Vagina (tissue), 2 donors: ENCODE measurements around the gene GNA15. TPM values are rescaled to one million over a fixed set of nuclear protein-coding genes. Genes with fewer than 3 reads are reported as not detected.
"Not testable (repeated sequence)": the region's sequence is repeated elsewhere in the genome, so short reads cannot be mapped to it uniquely, and the experiment has no call there.

ENCODE experiments used
- DNase-seq, 2 donors: peaks; one replicate each; pipeline ENCODE4 v3.0.0-alpha.2; 2017; ENCODE audit errors: extremely low spot score in 2 of 2
- H3K27ac ChIP-seq: fragments of 200-600 bp; sonication (generic); one replicate; pipeline ENCODE4 v1.5.1; 2019
- H3K27me3 ChIP-seq: fragments of 200-600 bp; sonication (generic); one replicate; pipeline ENCODE4 v1.5.1; 2019
- H3K36me3 ChIP-seq, 2 donors: fragments of 200-600 bp; sonication (generic); one replicate each; pipeline ENCODE4 v1.5.1; 2017 to 2019
- H3K4me1 ChIP-seq: fragments of 200-600 bp; sonication (generic); one replicate; pipeline ENCODE4 v1.5.1; 2019
- H3K4me3 ChIP-seq, 2 donors: fragments of 200-600 bp; sonication (generic); 1 replicate in 1 of 2; 2 replicates in 1 of 2; pipeline ENCODE4 v1.5.1; 2016 to 2019
- H3K9me3 ChIP-seq: fragments of 200-600 bp; sonication (generic); one replicate; pipeline ENCODE4 v1.5.1; 2019
- CTCF ChIP-seq, 3 experiments: fragments of 450-650 bp in 2 of 3; fragments of 200-600 bp in 1 of 3; sonication (generic) in 1 of 3; IDR thresholded peaks; one replicate each; pipeline ENCODE4 v1.5.1; 2017 to 2019; ENCODE audit warnings: antibody characterized with exemption in 3 of 3, mild to moderate bottlenecking in 2 of 3, moderate library complexity in 2 of 3
- POLR2A ChIP-seq, 2 donors: fragments of 450-650 bp; IDR thresholded peaks; one replicate each; pipeline ENCODE4 v1.6.1; 2017; ENCODE audit warnings: antibody characterized with exemption in 2 of 2, mild to moderate bottlenecking in 2 of 2, moderate library complexity in 2 of 2
- POLR2AphosphoS5 ChIP-seq, 2 donors: sonication (generic); formaldehyde crosslinking; IDR thresholded peaks; one replicate each; pipeline ENCODE4 v1.9.0; 2017; ENCODE audit warnings: antibody characterized with exemption in 2 of 2, mild to moderate bottlenecking in 2 of 2, low read depth in 1 of 2; ENCODE audit not compliant: insufficient read depth in 1 of 2
- intact Hi-C: fragments of 100-400 bp; cut with DNase I; formaldehyde crosslinking; loops from one replicate; pipeline ENCODE4 v1.15.1; 2023
- total RNA-seq: library from RNA; depleted of rRNA; stranded (reverse); fragments of >200 nt; gene quantifications from one replicate; pipeline ENCODE4 v1.2.3, GENCODE V29; 2016

GNA15 gene
- total RNA-seq, 1 donor from 2014 or later = 28.2 TPM

DNA sequence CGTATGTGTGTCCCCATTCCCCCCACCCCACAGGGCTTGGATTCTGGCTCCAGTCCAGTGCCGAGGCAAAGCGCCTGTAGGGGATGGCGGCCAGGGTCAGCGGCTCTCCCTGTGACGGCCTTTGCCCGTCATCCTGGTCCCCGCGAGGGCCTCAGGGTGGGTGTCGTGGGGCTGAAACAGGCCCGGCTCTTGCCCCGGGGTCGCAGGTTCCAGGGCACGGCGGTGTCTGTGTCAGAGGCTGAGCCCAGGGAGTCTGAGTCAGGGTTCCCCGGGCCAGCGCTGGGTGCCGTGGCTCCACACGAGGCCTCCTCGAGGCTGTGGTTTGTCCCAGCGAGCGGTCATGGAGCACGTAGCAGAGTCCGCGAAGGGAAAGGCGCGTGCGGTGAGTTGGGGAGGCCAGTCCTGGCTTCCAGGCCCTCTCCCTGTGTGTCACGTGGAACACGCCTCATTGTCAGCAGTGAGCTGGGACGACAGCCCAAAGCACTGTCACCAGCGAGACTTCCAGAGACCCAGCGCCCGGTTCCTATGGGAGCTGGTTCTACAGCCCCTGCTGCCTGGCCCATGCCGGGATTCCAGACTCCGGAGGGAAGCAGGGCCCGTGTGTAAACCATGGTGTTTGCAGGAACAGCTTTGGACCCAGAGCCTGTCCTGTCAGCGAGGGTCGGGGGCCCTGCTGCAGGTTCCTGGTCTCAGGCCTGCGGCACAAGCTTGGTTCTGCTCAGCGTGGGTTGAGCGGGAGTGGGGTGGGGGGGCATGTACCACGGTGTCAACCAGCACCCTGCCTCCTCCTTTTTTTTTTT lies 63.3 kb downstream of the GNA15 start:
- intact Hi-C loops = no loop called here
- H3K36me3 ChIP-seq = peaks cover 0 to 22% of the 10 kb centered on the region in 2 donors

GRCh38 chr19:3201072-3201700 lies 65.4 kb downstream of the GNA15 start:
- DNase-seq = no peak
- intact Hi-C loops = no loop called here

More for the DNA sequence above, 63.3 kb downstream of the GNA15 start:
- no peaks in the 10 kb centered on the region for H3K9me3 ChIP-seq
- no peak overlapping the region for H3K27ac ChIP-seq
- no peaks in the 10 kb centered on the region for H3K4me1 ChIP-seq
- no peaks in the 10 kb centered on the region for H3K27me3 ChIP-seq
- no peak for DNase-seq
- TF ChIP-seq CTCF (IDR thresholded peaks at IDR 0.05) = no peak
- no peak for TF ChIP-seq POLR2AphosphoS5 (IDR thresholded peaks at IDR 0.05; ENCODE audit: insufficient read depth in 1 of 2, low read depth in 1 of 2)
- H3K4me3 ChIP-seq = no peak overlapping the region

DNA sequence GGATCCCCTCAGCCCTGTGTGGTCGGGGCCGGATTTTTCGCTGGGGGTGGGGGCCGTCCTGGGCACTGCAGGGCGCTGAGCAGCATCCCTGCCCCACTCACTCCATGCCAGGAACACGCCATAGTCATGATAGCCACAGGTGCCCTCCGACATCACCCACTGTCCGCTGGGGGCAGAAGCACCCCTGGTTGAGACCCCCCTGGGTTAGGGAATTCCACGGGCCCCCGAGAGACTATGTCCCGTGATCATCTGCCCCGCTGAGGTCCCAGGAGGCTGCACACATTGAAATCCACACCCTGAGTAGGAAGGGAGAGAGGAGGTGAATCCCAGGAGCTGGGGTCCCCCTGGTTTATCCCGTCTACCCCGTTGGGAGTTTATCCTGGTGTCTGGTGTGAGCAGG lies 66.1 kb downstream of the GNA15 start:
- intact Hi-C loops = no loop called here
- H3K27ac ChIP-seq = no peak overlapping the region
- no peak for TF ChIP-seq CTCF (IDR thresholded peaks at IDR 0.05)
- no peak for DNase-seq
- H3K27me3 ChIP-seq = no peaks in the 10 kb centered on the region
- no peaks in the 10 kb centered on the region for H3K4me1 ChIP-seq
- peaks cover 0 to 41% of the 10 kb centered on the region in 2 donors for H3K36me3 ChIP-seq
- H3K9me3 ChIP-seq = no peaks in the 10 kb centered on the region
- no peak overlapping the region for H3K4me3 ChIP-seq

More at GRCh38 chr19:3201072-3201700, 65.4 kb downstream of the GNA15 start:
- Histone ChIP-seq H3K4me3 (no peak overlapping the region), H3K9me3 (no peaks in the 10 kb centered on the region), H3K27me3 (no peaks in the 10 kb centered on the region), H3K36me3 (peaks cover 0 to 35% of the 10 kb centered on the region in 2 donors), H3K27ac (no peak overlapping the region), H3K4me1 (no peaks in the 10 kb centered on the region)
- TF ChIP-seq CTCF (IDR thresholded peaks at IDR 0.05) = no peak
- no peak for TF ChIP-seq POLR2AphosphoS5 (IDR thresholded peaks at IDR 0.05; ENCODE audit: insufficient read depth in 1 of 2, low read depth in 1 of 2)
- no peak for TF ChIP-seq POLR2A (IDR thresholded peaks at IDR 0.05)

DNA sequence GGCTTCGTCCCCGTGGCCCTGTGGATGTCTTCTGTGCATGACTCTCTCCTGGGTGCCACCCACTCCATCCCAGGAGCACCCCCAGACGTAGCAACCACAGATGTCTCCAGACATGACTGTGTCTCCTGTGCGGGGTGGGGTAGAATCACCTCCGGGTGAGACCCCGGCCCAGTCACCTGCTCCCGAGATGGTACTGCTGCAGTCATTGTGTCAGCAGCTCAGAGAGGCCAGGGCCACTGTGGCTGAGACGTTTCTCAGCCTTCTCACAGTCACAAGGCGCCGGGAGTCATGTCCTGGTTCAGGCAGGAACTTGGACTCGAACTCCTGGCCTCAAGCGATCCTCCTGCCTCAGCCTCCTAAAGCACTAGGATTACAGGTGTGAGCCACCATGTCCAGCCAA lies 66.5 kb downstream of the GNA15 start:
- intact Hi-C loops = no loop called here
- TF ChIP-seq POLR2A (IDR thresholded peaks at IDR 0.05) = no peak
- no peak for TF ChIP-seq CTCF (IDR thresholded peaks at IDR 0.05)
- TF ChIP-seq POLR2AphosphoS5 (IDR thresholded peaks at IDR 0.05; ENCODE audit: insufficient read depth in 1 of 2, low read depth in 1 of 2) = no peak
- peaks cover 0 to 45% of the 10 kb centered on the region in 2 donors for H3K36me3 ChIP-seq
- H3K27ac ChIP-seq = no peak overlapping the region
- H3K4me1 ChIP-seq = no peaks in the 10 kb centered on the region
- no peak for DNase-seq
- no peaks in the 10 kb centered on the region for H3K27me3 ChIP-seq
- H3K4me3 ChIP-seq = no peak overlapping the region
- no peaks in the 10 kb centered on the region for H3K9me3 ChIP-seq

GRCh38 chr19:3202895-3203294 lies 67.1 kb downstream of the GNA15 start:
- H3K27ac ChIP-seq, intact Hi-C loops, H3K9me3 ChIP-seq, DNase-seq, H3K4me3 ChIP-seq, H3K27me3 ChIP-seq, H3K4me1 ChIP-seq: not testable (repeated sequence)
- H3K36me3 ChIP-seq = peaks cover 0 to 51% of the 10 kb centered on the region in 2 donors
